Glomerular visceral epithelial cell (primary cell): ENCODE measurements around the gene SLC15A3.

ENCODE experiments used
- DNase-seq: peaks from one replicate; pipeline ENCODE4 v3.0.0-alpha.2; 2016; ENCODE audit errors: extremely low spot score

Gene SLC15A3

GRCh38 chr11:60928563-60929001 is 23.4 kb downstream of the SLC15A3 start:
- DNase-seq, result no peak

GRCh38 chr11:60927600-60927999 is 24.4 kb downstream of the SLC15A3 start:
- no peak for DNase-seq

- no peak for DNase-seq
Measured at GRCh38 chr11:60927061-60927592, 24.8 kb downstream of the SLC15A3 start.

GRCh38 chr11:60926500-60926899 is 25.5 kb downstream of the SLC15A3 start:
- DNase-seq, result no peak

GRCh38 chr11:60925868-60926267 is 26.1 kb downstream of the SLC15A3 start:
- DNase-seq, result peak; percentile 69

GRCh38 chr11:60924906-60925853 is 26.8 kb downstream of the SLC15A3 start:
- DNase-seq, result peak; percentile 6

GRCh38 chr11:60924110-60924905 is 27.7 kb downstream of the SLC15A3 start, which contains the start of gene TMEM132A:
TMEM132A (plus strand) TSS chr11:60924460; CDS start chr11:60924634, 174 bp downstream.
- DNase-seq, result peak; percentile 67

GRCh38 chr11:60923800-60924109 is 28.2 kb downstream of the SLC15A3 start:
- DNase-seq, result no peak

- DNase-seq, result no peak
Measured at GRCh38 chr11:60923326-60923725, 28.6 kb downstream of the SLC15A3 start.

GRCh38 chr11:60922906-60923305 is 29.1 kb downstream of the SLC15A3 start:
- DNase-seq, result no peak

GRCh38 chr11:60921777-60922335 is 30.1 kb downstream of the SLC15A3 start:
- DNase-seq, result no peak

- no peak for DNase-seq
Measured at GRCh38 chr11:60921259-60921658, 30.7 kb downstream of the SLC15A3 start.

GRCh38 chr11:60919956-60920355 is 32.0 kb downstream of the SLC15A3 start:
- DNase-seq, result no peak

GRCh38 chr11:60919320-60919719 is 32.7 kb downstream of the SLC15A3 start:
- DNase-seq, result no peak

GRCh38 chr11:60918939-60919265 is 33.1 kb downstream of the SLC15A3 start:
- DNase-seq, result peak; percentile 36

GRCh38 chr11:60918251-60918938 is 33.6 kb downstream of the SLC15A3 start:
- DNase-seq, result no peak

- no peak for DNase-seq
Measured at GRCh38 chr11:60917267-60917666, 34.7 kb downstream of the SLC15A3 start.

- no peak for DNase-seq
Measured at GRCh38 chr11:60916669-60917206, 35.2 kb downstream of the SLC15A3 start.

GRCh38 chr11:60915248-60915914 is 36.6 kb downstream of the SLC15A3 start:
- peak; percentile 70 for DNase-seq

- peak; percentile 43 for DNase-seq
Measured at GRCh38 chr11:60914633-60915247, 37.2 kb downstream of the SLC15A3 start.
